SK-N-SH (cell line): Measurements from ENCODE around the gene ASF1B. TPM values are rescaled to one million over a fixed set of nuclear protein-coding genes. Genes with fewer than 3 reads are reported as not detected.

Source experiments
- CTCF ChIA-PET: fragments of 300-600, 350-600 bp; formaldehyde crosslinking; extraction: SDS; loops from one replicate; lab custom pipeline; 2021; lab: Yijun Ruan, JAX
- POLR2A ChIA-PET: fragments of 350-600 bp; sonication (Branson Sonifier 250); formaldehyde crosslinking; extraction: SDS; loops from one replicate; lab custom pipeline; 2020; ENCODE audit warnings: antibody characterized with exemption, inconsistent platforms; lab: Yijun Ruan, JAX
- DNase-seq: peaks from one replicate; pipeline ENCODE4 v3.0.0; 2012
- H2AFZ ChIP-seq: fragments of 200-600 bp; sonication (generic); 2 replicates; pipeline ENCODE4 v1.8.1; 2016; ENCODE audit warnings: antibody characterized with exemption, mild to moderate bottlenecking, low read depth
- H3F3A ChIP-seq: fragments of 200-600 bp; sonication (generic); replicated peaks from 2 replicates; pipeline ENCODE3; 2016; ENCODE audit warnings: antibody characterized with exemption, mild to moderate bottlenecking; ENCODE audit not compliant: insufficient read depth
- H3K27ac ChIP-seq, 2 experiments: fragments of 200-500 bp in 1 of 2; fragments of 200-600 bp in 1 of 2; sonication (Bioruptor generic) in 1 of 2; sonication (generic), shearing (Covaris generic) in 1 of 2; 2 replicates each; pipeline versions ENCODE4 v1.5.1 to v1.6.1; 2014 to 2016; ENCODE audit warnings: low read depth in 2 of 2, inconsistent platforms in 1 of 2, low read length in 1 of 2, mild to moderate bottlenecking in 1 of 2, mixed read lengths in 1 of 2
- H3K27me3 ChIP-seq: fragments of 200-600 bp; sonication (generic), shearing (Covaris generic); 2 replicates; pipeline ENCODE4 v1.6.1; 2016; ENCODE audit warnings: mixed run types; ENCODE audit not compliant: insufficient read depth
- H3K36me3 ChIP-seq, 2 experiments: fragments of 200-500 bp in 1 of 2; fragments of 200-600 bp in 1 of 2; sonication (Bioruptor generic) in 1 of 2; sonication (generic) in 1 of 2; replicated peaks in 1 of 2; 2 replicates each; pipeline versions ENCODE3 to v1.5.1; 2014 to 2016; ENCODE audit warnings: low read length in 1 of 2, mild to moderate bottlenecking in 1 of 2; ENCODE audit not compliant: insufficient read depth in 2 of 2, control insufficient read depth in 1 of 2
- H3K4me1 ChIP-seq, 2 experiments: fragments of 200-500 bp in 1 of 2; fragments of 200-600 bp in 1 of 2; sonication (Bioruptor generic) in 1 of 2; sonication (generic), shearing (Covaris generic) in 1 of 2; 2 replicates each; pipeline versions ENCODE4 v1.5.1 to v1.6.1; 2014 to 2016; ENCODE audit warnings: low read depth in 1 of 2, low read length in 1 of 2, mixed run types in 1 of 2; ENCODE audit not compliant: insufficient read depth in 2 of 2, control insufficient read depth in 1 of 2
- H3K4me2 ChIP-seq: fragments of 200-600 bp; sonication (generic), shearing (Covaris generic); 2 replicates; pipeline ENCODE4 v1.6.1; 2017; ENCODE audit warnings: mixed run types
- H3K4me3 ChIP-seq, 2 experiments: fragments of 200-500 bp in 1 of 2; fragments of 200-600 bp in 1 of 2; sonication (Bioruptor generic) in 1 of 2; sonication (generic), shearing (Covaris generic) in 1 of 2; 2 replicates each; pipeline versions ENCODE4 v1.5.1 to v1.8.1; 2014 to 2016; ENCODE audit warnings: low read depth in 2 of 2, inconsistent platforms in 1 of 2, low read length in 1 of 2, mild to moderate bottlenecking in 1 of 2, mixed read lengths in 1 of 2, moderate library complexity in 1 of 2
- H3K79me2 ChIP-seq: fragments of 200-600 bp; sonication (generic); 2 replicates; pipeline ENCODE4 v1.8.1; 2017; ENCODE audit warnings: mild to moderate bottlenecking; ENCODE audit not compliant: insufficient read depth
- H3K9ac ChIP-seq: fragments of 200-600 bp; sonication (generic); 2 replicates; pipeline ENCODE4 v1.6.1; 2017; ENCODE audit warnings: mixed run types
- H3K9me2 ChIP-seq: fragments of 200-600 bp; sonication (generic); 2 replicates; pipeline ENCODE4 v1.6.1; 2017; ENCODE audit warnings: mixed run types
- H3K9me3 ChIP-seq: fragments of 200-600 bp; sonication (generic); 2 replicates; pipeline ENCODE4 v1.6.1; 2017; ENCODE audit warnings: mixed run types, mild to moderate bottlenecking, moderate library complexity
- H4K20me1 ChIP-seq: fragments of 200-600 bp; sonication (generic); 2 replicates; pipeline ENCODE4 v1.6.1; 2017; ENCODE audit warnings: mild to moderate bottlenecking, mixed run types; ENCODE audit not compliant: insufficient read depth
- CHD2 ChIP-seq: fragments of 150-350 bp; IDR thresholded peaks from 2 replicates; pipeline ENCODE4 v1.6.1; 2018; ENCODE audit warnings: low read length; ENCODE audit not compliant: partially characterized antibody
- FOXJ3 ChIP-seq: sonication (generic); formaldehyde crosslinking; IDR thresholded peaks from 2 replicates; pipeline ENCODE4 v1.5.1; 2020; ENCODE audit warnings: mild to moderate bottlenecking, missing genetic modification reagents
- JUND ChIP-seq: IDR thresholded peaks from 2 replicates; pipeline ENCODE4 v1.4.0; 2012
- RAD21 ChIP-seq: IDR thresholded peaks from 2 replicates; pipeline ENCODE4 v1.6.1; 2012; ENCODE audit warnings: mild to moderate bottlenecking, low read length
- RCOR1 ChIP-seq: fragments of 150-350 bp; IDR thresholded peaks from 2 replicates; pipeline ENCODE4 v1.6.1; 2017; ENCODE audit warnings: antibody characterized with exemption, low read length
- SIN3A ChIP-seq: IDR thresholded peaks from 2 replicates; pipeline ENCODE4 v1.6.1; 2012; ENCODE audit warnings: low read depth, mild to moderate bottlenecking, low read length, moderate library complexity, borderline replicate concordance
- TCF12 ChIP-seq: IDR thresholded peaks from 2 replicates; pipeline ENCODE4 v1.4.0; 2012
- TEAD4 ChIP-seq: IDR thresholded peaks from 2 replicates; pipeline ENCODE4 v1.4.0; 2012; ENCODE audit warnings: mild to moderate bottlenecking, borderline replicate concordance; ENCODE audit not compliant: insufficient read depth
- YY1 ChIP-seq: IDR thresholded peaks from 2 replicates; pipeline ENCODE4 v1.4.0; 2012; ENCODE audit warnings: low read depth, mild to moderate bottlenecking
- WGBS: methylation state at CpG from one replicate; pipeline ENCODE4 v1.1.6; 2017; ENCODE audit warnings: low lambda C conversion rate; 5-methylcytosine and 5-hydroxymethylcytosine counted together
- polyA plus RNA-seq, 3 experiments: library from polyadenylated mRNA; depleted of rRNA; stranded (reverse); fragments of >200 nt; gene quantifications; 2 replicates each; pipeline ENCODE4 v1.2.3, GENCODE V29; 2012
- TF ChIP-seq, protein P1 (sequence below): IDR thresholded peaks from 2 replicates; pipeline ENCODE4 v1.4.0; 2012; ENCODE audit warnings: low read depth, borderline replicate concordance
- TF ChIP-seq, protein P2 (sequence below): IDR thresholded peaks from 2 replicates; pipeline ENCODE4 v1.4.0; 2012; ENCODE audit warnings: low read depth
- TF ChIP-seq, protein P3 (sequence below): IDR thresholded peaks from 2 replicates; pipeline ENCODE4 v1.6.1; 2012; ENCODE audit warnings: mild to moderate bottlenecking, low read depth, low read length, moderate library complexity
- TF ChIP-seq, protein P4 (sequence below): fragments of 150-350 bp; IDR thresholded peaks from 2 replicates; pipeline ENCODE4 v1.6.1; 2017; ENCODE audit warnings: antibody characterized with exemption, low read length, low read depth, borderline replicate concordance
- TF ChIP-seq, protein P5 (sequence below): IDR thresholded peaks from 2 replicates; pipeline ENCODE4; 2012

ASF1B gene
- polyA plus RNA-seq, 1 of the 3 experiments (the other 2 are of a cell fraction) = 19.0 TPM

DNA sequence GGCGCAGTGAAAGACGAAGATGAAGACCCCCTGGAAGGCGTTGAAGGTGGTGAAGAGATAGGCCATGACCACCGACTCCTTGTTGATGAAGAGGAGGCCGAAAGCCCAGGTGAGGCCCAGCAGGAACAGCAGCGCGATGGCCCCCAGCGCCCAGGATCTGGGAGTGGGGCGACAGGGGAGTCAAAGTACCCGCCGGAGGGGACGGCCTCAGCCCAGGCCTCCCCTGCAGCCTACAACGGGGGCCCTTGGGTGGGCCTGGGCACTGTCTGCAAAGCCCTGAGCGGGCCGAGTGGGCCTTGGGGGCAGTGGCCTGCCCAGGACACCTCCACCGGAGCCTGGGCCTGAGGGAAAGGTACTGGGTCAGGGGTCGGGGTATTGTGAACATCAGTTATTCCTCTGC is 19.0 kb upstream of the ASF1B start:
- Histone ChIP-seq H3K9me2 (no peaks in the 10 kb centered on the region), H2AFZ (no peak overlapping the region), H3K9ac (no peak overlapping the region), H3F3A (no peaks in the 10 kb centered on the region), H4K20me1 (no peaks in the 10 kb centered on the region), H3K4me2 (no peak overlapping the region), H3K27ac (no peak overlapping the region), H3K79me2 (no peaks in the 10 kb centered on the region), H3K9me3 (no peaks in the 10 kb centered on the region), H3K36me3 (peaks cover 5 to 46% of the 10 kb centered on the region in 2 experiments), H3K4me3 (no peak overlapping the region), H3K4me1 (peaks cover 0 to 4% of the 10 kb centered on the region in 2 experiments; a peak in 1 of 4 replicates), H3K27me3 (no peaks in the 10 kb centered on the region)
- ChIA-PET POLR2A (no interaction called here), CTCF (interaction anchor here (1.3 to 4.0 kb wide), 2 partner anchors 193 to 325 kb away, joined by 4 to 13 read pairs; no protein-coding TSS in a partner anchor)
- 91% methylated on average over 13 of the region's 17 CpGs for WGBS
- peak; percentile 19 for DNase-seq
- TF ChIP-seq, protein P1, sequence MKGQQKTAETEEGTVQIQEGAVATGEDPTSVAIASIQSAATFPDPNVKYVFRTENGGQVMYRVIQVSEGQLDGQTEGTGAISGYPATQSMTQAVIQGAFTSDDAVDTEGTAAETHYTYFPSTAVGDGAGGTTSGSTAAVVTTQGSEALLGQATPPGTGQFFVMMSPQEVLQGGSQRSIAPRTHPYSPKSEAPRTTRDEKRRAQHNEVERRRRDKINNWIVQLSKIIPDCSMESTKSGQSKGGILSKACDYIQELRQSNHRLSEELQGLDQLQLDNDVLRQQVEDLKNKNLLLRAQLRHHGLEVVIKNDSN = no peak
- TF ChIP-seq SIN3A = no peak
- no peak for TF ChIP-seq RCOR1
- TF ChIP-seq, protein P2, sequence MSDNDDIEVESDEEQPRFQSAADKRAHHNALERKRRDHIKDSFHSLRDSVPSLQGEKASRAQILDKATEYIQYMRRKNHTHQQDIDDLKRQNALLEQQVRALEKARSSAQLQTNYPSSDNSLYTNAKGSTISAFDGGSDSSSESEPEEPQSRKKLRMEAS = no peak
- no peak for TF ChIP-seq CHD2
- no peak for TF ChIP-seq YY1
- TF ChIP-seq, protein P3, sequence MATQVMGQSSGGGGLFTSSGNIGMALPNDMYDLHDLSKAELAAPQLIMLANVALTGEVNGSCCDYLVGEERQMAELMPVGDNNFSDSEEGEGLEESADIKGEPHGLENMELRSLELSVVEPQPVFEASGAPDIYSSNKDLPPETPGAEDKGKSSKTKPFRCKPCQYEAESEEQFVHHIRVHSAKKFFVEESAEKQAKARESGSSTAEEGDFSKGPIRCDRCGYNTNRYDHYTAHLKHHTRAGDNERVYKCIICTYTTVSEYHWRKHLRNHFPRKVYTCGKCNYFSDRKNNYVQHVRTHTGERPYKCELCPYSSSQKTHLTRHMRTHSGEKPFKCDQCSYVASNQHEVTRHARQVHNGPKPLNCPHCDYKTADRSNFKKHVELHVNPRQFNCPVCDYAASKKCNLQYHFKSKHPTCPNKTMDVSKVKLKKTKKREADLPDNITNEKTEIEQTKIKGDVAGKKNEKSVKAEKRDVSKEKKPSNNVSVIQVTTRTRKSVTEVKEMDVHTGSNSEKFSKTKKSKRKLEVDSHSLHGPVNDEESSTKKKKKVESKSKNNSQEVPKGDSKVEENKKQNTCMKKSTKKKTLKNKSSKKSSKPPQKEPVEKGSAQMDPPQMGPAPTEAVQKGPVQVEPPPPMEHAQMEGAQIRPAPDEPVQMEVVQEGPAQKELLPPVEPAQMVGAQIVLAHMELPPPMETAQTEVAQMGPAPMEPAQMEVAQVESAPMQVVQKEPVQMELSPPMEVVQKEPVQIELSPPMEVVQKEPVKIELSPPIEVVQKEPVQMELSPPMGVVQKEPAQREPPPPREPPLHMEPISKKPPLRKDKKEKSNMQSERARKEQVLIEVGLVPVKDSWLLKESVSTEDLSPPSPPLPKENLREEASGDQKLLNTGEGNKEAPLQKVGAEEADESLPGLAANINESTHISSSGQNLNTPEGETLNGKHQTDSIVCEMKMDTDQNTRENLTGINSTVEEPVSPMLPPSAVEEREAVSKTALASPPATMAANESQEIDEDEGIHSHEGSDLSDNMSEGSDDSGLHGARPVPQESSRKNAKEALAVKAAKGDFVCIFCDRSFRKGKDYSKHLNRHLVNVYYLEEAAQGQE = no peak
- TF ChIP-seq, protein P4, sequence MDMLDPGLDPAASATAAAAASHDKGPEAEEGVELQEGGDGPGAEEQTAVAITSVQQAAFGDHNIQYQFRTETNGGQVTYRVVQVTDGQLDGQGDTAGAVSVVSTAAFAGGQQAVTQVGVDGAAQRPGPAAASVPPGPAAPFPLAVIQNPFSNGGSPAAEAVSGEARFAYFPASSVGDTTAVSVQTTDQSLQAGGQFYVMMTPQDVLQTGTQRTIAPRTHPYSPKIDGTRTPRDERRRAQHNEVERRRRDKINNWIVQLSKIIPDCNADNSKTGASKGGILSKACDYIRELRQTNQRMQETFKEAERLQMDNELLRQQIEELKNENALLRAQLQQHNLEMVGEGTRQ = no peak
- TF ChIP-seq, protein P5, sequence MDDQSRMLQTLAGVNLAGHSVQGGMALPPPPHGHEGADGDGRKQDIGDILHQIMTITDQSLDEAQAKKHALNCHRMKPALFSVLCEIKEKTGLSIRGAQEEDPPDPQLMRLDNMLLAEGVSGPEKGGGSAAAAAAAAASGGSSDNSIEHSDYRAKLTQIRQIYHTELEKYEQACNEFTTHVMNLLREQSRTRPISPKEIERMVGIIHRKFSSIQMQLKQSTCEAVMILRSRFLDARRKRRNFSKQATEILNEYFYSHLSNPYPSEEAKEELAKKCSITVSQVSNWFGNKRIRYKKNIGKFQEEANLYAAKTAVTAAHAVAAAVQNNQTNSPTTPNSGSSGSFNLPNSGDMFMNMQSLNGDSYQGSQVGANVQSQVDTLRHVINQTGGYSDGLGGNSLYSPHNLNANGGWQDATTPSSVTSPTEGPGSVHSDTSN = no peak
- no peak for TF ChIP-seq TEAD4
- no peak for TF ChIP-seq TCF12
- no peak for TF ChIP-seq RAD21
- TF ChIP-seq JUND = no peak
- no peak for TF ChIP-seq FOXJ3 (CRISPR knock-in tag)
